Measurements from ENCODE around the gene MMP3.

Gene MMP3

DNA sequence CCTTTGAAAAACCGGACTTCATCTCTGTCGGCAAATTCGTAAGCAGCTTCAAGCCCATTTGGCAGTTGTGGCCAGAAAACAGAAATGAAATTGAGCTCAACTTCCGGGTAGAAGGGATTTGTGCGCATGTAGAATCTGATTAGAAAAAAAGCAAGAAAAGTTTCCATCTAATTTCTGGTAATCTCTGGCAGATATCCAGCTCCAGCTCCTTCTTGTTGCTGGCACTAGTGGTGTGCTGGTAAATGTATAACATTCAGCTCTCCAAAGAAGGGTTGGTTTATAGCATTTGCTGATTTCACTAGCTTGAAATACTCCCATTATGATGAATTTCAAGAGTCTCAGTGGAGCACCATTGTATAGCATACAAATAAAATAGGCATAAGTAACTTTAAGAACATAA is 50.8 kb downstream of the MMP3 start:
- no peak for DNase-seq (ENCODE audit: low spot score)
- TF ChIP-seq, protein P1, sequence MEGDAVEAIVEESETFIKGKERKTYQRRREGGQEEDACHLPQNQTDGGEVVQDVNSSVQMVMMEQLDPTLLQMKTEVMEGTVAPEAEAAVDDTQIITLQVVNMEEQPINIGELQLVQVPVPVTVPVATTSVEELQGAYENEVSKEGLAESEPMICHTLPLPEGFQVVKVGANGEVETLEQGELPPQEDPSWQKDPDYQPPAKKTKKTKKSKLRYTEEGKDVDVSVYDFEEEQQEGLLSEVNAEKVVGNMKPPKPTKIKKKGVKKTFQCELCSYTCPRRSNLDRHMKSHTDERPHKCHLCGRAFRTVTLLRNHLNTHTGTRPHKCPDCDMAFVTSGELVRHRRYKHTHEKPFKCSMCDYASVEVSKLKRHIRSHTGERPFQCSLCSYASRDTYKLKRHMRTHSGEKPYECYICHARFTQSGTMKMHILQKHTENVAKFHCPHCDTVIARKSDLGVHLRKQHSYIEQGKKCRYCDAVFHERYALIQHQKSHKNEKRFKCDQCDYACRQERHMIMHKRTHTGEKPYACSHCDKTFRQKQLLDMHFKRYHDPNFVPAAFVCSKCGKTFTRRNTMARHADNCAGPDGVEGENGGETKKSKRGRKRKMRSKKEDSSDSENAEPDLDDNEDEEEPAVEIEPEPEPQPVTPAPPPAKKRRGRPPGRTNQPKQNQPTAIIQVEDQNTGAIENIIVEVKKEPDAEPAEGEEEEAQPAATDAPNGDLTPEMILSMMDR (IDR thresholded peaks at IDR 0.05; ENCODE audit: extremely low read depth, missing control alignments), result no peak

DNA sequence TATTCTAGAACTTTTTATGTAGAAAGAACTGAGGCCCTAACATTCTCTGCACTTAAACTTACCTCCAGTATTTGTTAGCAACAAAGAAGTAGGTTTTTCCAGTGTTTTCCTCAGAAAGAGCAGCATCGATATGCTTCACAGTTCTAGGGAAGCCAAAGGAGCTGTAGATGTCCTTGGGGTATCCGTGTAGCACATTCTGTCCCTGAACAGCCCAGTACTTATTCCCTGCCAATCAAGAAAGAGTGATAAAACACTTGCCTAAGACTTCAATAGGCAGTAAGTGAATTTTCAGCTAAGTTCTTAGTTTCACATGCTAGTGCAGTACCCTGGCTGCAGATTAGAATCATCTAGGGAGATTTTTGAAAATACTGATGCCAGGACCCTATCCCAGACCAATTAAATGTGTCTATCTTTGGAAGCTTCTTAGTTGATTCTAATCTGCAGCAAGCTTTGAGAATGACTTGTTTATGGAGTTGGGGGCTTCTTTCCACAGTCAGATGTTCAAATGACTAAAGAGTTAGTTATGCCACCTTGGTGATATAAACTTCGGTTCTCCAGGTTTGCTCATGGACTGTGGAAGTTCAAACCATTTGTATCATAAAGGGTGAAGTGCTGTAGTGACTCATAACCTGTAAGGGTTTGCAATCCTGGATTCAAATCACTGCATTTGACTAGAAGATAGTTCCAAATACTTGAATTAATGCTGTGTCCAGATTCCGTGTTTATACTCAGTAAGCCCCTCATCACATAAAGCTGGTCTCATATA is 52.0 kb downstream of the MMP3 start:
- DNase-seq (ENCODE audit: low spot score), result no peak
- TF ChIP-seq, protein P1 (IDR thresholded peaks at IDR 0.05; ENCODE audit: extremely low read depth, missing control alignments), result no peak

DNA sequence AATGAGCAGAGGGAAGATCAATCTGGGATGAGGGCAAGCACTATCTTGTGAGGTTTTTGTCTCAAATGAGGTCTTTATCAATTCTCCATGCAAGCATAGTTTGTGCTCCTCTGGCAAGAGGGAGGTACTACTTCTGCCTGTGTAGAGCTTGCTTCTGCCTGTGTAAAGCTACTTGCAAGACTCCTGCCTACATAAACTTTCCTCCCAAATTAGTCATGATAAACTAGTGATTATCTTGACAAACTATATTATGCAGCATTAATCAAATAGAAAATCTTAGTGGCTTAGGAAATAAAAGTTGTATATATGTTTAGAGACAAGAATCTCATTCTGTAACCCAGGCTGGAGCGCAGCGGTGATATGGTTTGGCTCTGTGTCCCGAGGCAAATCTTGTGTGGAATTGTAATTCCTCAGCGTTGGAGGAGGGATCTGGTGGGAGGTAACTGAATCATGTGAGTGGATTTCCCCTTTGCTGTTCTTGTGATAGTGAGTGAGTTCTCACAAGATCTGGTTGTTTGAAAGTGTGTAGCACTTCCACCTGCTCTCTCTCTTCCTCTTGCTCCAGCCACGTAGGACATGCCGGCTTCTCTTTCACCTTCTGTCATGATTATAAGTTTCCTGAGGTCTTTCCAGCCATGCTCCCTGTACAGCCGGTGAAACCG is 54.9 kb downstream of the MMP3 start:
- TF ChIP-seq, protein P1 (IDR thresholded peaks at IDR 0.05; ENCODE audit: extremely low read depth, missing control alignments), result no peak

More for the DNA sequence above, 54.9 kb downstream of the MMP3 start:
- DNase-seq (ENCODE audit: low spot score), result no peak
